ENCODE results near the gene JARID2.

Gene JARID2

GRCh38 chr6:15499125-15499524, 253.3 kb downstream of the JARID2 start:
- H3K27me3 ChIP-seq (ENCODE audit: control insufficient read depth in 5 of 5, insufficient read depth in 4 of 5, low read length in 5 of 5) = no peaks in the 10 kb centered on the region
- H3K4me3 ChIP-seq (ENCODE audit: low read depth in 1 of 5, low read length in 5 of 5) = no peak overlapping the region
- H3K9ac ChIP-seq (ENCODE audit: low read length in 5 of 5) = no peak overlapping the region
- no peak overlapping the region for H3K27ac ChIP-seq (ENCODE audit: low read depth, low read length)
- H3K36me3 ChIP-seq (ENCODE audit: control insufficient read depth in 5 of 5, insufficient read depth in 5 of 5, low read length in 5 of 5) = peaks cover 0 to 63% (median 37%) of the 10 kb centered on the region in 5 donors
- H3K4me1 ChIP-seq (ENCODE audit: control insufficient read depth in 5 of 5, insufficient read depth in 5 of 5, low read length in 5 of 5) = peaks cover 0 to 27% (median 22%) of the 10 kb centered on the region in 5 donors
- H3K9me3 ChIP-seq (ENCODE audit: control insufficient read depth in 5 of 5, low read length in 5 of 5) = no peaks in the 10 kb centered on the region

DNA sequence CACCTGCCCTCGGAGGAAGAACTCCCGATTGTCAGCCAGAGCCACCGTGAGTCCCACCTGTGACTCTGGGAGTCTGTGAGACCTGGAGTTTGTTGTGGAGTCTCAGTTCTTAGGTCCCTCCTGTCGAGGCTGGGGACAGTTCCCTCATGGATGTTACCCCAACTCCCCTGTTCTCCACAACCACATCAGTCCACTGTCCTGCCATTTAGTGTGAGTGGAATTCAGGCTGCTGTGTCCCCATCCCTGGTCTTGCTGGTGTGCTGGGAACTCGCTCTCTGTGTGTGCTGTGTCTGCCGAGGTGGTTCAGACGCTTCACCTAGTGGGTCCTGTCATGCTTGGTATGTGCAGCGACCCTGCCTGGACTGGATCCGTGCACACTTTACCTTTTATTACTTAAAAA, 253.7 kb downstream of the JARID2 start:
- Histone ChIP-seq H3K9ac (ENCODE audit: low read length in 5 of 5) (no peak overlapping the region), H3K27ac (ENCODE audit: low read depth, low read length) (no peak overlapping the region), H3K27me3 (ENCODE audit: control insufficient read depth in 5 of 5, insufficient read depth in 4 of 5, low read length in 5 of 5) (no peaks in the 10 kb centered on the region), H3K4me1 (ENCODE audit: control insufficient read depth in 5 of 5, insufficient read depth in 5 of 5, low read length in 5 of 5) (peaks cover 2 to 32% (median 27%) of the 10 kb centered on the region in 5 donors), H3K9me3 (ENCODE audit: control insufficient read depth in 5 of 5, low read length in 5 of 5) (no peaks in the 10 kb centered on the region), H3K36me3 (ENCODE audit: control insufficient read depth in 5 of 5, insufficient read depth in 5 of 5, low read length in 5 of 5) (peaks cover 0 to 63% (median 37%) of the 10 kb centered on the region in 5 donors), H3K4me3 (ENCODE audit: low read depth in 1 of 5, low read length in 5 of 5) (no peak overlapping the region)

GRCh38 chr6:15500078-15500740, 254.3 kb downstream of the JARID2 start:
- Histone ChIP-seq H3K9me3 (ENCODE audit: control insufficient read depth in 5 of 5, low read length in 5 of 5) (no peaks in the 10 kb centered on the region), H3K4me1 (ENCODE audit: control insufficient read depth in 5 of 5, insufficient read depth in 5 of 5, low read length in 5 of 5) (peaks cover 6 to 37% (median 31%) of the 10 kb centered on the region in 5 donors)

DNA sequence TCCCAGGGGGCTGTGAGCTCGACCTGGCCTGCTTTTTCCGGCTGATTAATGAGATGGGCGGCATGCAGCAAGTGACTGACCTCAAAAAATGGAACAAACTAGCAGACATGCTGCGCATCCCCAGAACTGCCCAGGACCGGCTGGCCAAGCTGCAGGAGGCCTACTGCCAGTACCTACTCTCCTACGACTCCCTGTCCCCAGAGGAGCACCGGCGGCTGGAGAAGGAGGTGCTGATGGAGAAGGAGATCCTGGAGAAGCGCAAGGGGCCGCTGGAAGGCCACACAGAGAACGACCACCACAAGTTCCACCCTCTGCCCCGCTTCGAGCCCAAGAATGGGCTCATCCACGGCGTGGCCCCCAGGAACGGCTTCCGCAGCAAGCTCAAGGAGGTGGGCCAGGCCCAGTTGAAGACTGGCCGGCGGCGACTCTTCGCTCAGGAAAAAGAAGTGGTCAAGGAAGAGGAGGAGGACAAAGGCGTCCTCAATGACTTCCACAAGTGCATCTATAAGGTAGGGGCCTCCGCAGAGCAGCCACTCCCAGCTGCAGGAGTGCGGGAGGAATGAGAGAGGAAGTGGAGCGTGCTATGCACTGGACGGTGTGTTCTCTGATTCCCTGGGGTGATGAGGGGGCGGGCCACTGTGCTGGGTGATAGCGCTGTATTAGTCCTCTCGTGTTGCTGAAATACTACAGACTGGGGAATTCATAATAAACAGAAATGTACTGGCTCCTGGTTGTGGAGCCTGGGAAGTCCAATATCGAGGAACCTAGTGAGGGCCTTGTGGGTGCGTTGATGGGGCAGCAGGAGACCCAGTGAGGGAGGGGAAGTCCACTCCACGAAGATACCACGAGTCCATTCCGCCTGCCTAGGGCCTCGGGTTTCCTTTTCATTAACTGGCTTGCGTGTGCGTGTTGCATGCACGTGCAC, 255.3 kb downstream of the JARID2 start:
- H3K4me1 ChIP-seq (ENCODE audit: control insufficient read depth in 5 of 5, insufficient read depth in 5 of 5, low read length in 5 of 5) = peaks cover 11 to 39% (median 35%) of the 10 kb centered on the region in 5 donors
- H3K36me3 ChIP-seq (ENCODE audit: control insufficient read depth in 5 of 5, insufficient read depth in 5 of 5, low read length in 5 of 5) = peaks cover 0 to 68% (median 36%) of the 10 kb centered on the region in 5 donors
- H3K4me3 ChIP-seq (ENCODE audit: low read depth in 1 of 5, low read length in 5 of 5) = no peak overlapping the region
- no peak overlapping the region for H3K9ac ChIP-seq (ENCODE audit: low read length in 5 of 5)
- no peaks in the 10 kb centered on the region for H3K9me3 ChIP-seq (ENCODE audit: control insufficient read depth in 5 of 5, low read length in 5 of 5)
- H3K27me3 ChIP-seq (ENCODE audit: control insufficient read depth in 5 of 5, insufficient read depth in 4 of 5, low read length in 5 of 5) = no peaks in the 10 kb centered on the region
- H3K27ac ChIP-seq (ENCODE audit: low read depth, low read length) = no peak overlapping the region

More at GRCh38 chr6:15500078-15500740, 254.3 kb downstream of the JARID2 start:
- Histone ChIP-seq H3K4me3 (ENCODE audit: low read depth in 1 of 5, low read length in 5 of 5) (no peak overlapping the region), H3K27ac (ENCODE audit: low read depth, low read length) (no peak overlapping the region), H3K36me3 (ENCODE audit: control insufficient read depth in 5 of 5, insufficient read depth in 5 of 5, low read length in 5 of 5) (peaks cover 0 to 65% (median 37%) of the 10 kb centered on the region in 5 donors), H3K9ac (ENCODE audit: low read length in 5 of 5) (no peak overlapping the region), H3K27me3 (ENCODE audit: control insufficient read depth in 5 of 5, insufficient read depth in 4 of 5, low read length in 5 of 5) (no peaks in the 10 kb centered on the region)

- H3K4me3 ChIP-seq (ENCODE audit: low read depth in 1 of 5, low read length in 5 of 5) = no peak overlapping the region
- no peaks in the 10 kb centered on the region for H3K9me3 ChIP-seq (ENCODE audit: control insufficient read depth in 5 of 5, low read length in 5 of 5)
- no peak overlapping the region for H3K9ac ChIP-seq (ENCODE audit: low read length in 5 of 5)
- H3K27ac ChIP-seq (ENCODE audit: low read depth, low read length) = no peak overlapping the region
- H3K36me3 ChIP-seq (ENCODE audit: control insufficient read depth in 5 of 5, insufficient read depth in 5 of 5, low read length in 5 of 5) = peaks cover 0 to 68% (median 35%) of the 10 kb centered on the region in 5 donors
- H3K4me1 ChIP-seq (ENCODE audit: control insufficient read depth in 5 of 5, insufficient read depth in 5 of 5, low read length in 5 of 5) = peaks cover 11 to 39% (median 37%) of the 10 kb centered on the region in 5 donors
- no peaks in the 10 kb centered on the region for H3K27me3 ChIP-seq (ENCODE audit: control insufficient read depth in 5 of 5, insufficient read depth in 4 of 5, low read length in 5 of 5)
These were observed 256.1 kb downstream of the JARID2 start for GRCh38 chr6:15501826-15502445.

DNA sequence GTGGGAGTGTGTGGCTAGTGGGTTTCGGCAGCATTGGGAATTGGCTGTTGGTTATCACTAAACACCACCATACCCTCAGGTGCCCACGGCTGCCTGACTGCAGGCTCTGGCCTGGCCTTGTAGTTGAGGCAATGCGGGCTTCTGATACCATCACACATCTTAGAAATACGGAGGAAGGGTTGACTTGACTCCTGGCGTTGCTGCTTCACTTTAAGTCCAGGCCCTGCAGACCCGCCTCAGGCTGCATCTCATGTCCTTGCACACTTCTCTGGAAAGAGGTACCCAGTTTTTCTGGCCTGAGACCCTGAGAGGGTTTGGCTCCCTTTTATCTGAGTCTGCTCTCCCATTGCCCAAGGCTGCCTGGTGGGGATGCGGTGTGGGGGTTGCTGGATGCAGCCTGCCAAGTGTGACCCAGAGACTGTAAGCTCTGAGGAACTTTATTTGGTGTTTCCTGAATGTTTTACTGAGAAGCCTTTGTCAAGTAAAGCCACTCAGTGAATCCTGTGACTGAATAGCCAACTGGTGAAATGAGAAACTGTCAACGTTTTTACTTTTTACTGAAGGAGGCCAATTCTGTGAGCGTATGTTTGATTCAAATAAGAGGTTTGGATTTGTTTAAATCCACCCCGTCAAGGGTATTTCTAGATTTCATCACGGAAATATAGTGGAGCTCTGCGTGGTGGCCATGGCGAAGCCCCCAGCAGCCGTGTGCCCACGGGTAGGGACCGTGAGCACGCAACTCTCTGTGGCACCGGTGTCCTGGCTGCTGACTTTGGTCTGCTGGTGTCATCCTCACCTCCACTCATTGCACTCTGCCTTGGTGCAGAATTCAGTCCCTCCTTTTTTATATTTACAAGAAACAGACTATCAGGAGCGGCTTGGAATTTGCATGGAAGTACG, 256.8 kb downstream of the JARID2 start:
- Histone ChIP-seq H3K4me1 (ENCODE audit: control insufficient read depth in 5 of 5, insufficient read depth in 5 of 5, low read length in 5 of 5) (peaks cover 11 to 39% (median 37%) of the 10 kb centered on the region in 5 donors), H3K9ac (ENCODE audit: low read length in 5 of 5) (no peak overlapping the region), H3K27me3 (ENCODE audit: control insufficient read depth in 5 of 5, insufficient read depth in 4 of 5, low read length in 5 of 5) (no peaks in the 10 kb centered on the region), H3K36me3 (ENCODE audit: control insufficient read depth in 5 of 5, insufficient read depth in 5 of 5, low read length in 5 of 5) (peaks cover 0 to 70% (median 39%) of the 10 kb centered on the region in 5 donors), H3K27ac (ENCODE audit: low read depth, low read length) (no peak overlapping the region), H3K4me3 (ENCODE audit: low read depth in 1 of 5, low read length in 5 of 5) (no peak overlapping the region), H3K9me3 (ENCODE audit: control insufficient read depth in 5 of 5, low read length in 5 of 5) (no peaks in the 10 kb centered on the region)

DNA sequence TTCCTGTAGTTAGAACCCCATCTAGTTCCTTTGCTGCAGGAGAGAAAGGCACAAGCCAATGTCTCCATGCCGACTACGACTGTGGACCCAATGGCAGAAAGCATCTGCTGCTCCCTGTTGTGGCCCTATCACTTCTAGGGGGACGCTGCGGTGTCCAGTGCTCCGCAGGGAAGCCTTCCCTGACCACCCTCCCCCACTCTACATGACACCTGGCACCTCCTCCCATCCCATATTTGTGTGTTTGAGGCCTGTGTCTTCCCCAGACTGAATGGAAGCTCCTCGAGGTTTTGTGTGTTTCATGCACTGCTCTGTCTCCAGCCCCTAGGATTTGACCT, 257.4 kb downstream of the JARID2 start:
- H3K9me3 ChIP-seq (ENCODE audit: control insufficient read depth in 5 of 5, low read length in 5 of 5) = no peaks in the 10 kb centered on the region

GRCh38 chr6:15504040-15504495, 258.2 kb downstream of the JARID2 start:
- peaks cover 0 to 73% (median 40%) of the 10 kb centered on the region in 5 donors for H3K36me3 ChIP-seq (ENCODE audit: control insufficient read depth in 5 of 5, insufficient read depth in 5 of 5, low read length in 5 of 5)
- H3K27me3 ChIP-seq (ENCODE audit: control insufficient read depth in 5 of 5, insufficient read depth in 4 of 5, low read length in 5 of 5) = no peaks in the 10 kb centered on the region
- no peak overlapping the region for H3K9ac ChIP-seq (ENCODE audit: low read length in 5 of 5)
- peak overlapping the region in 4 of 5 donors; percentile 37 to 56 (median 48) for H3K4me3 ChIP-seq (ENCODE audit: low read depth in 1 of 5, low read length in 5 of 5)
- H3K9me3 ChIP-seq (ENCODE audit: control insufficient read depth in 5 of 5, low read length in 5 of 5) = no peaks in the 10 kb centered on the region
- H3K4me1 ChIP-seq (ENCODE audit: control insufficient read depth in 5 of 5, insufficient read depth in 5 of 5, low read length in 5 of 5) = peaks cover 11 to 37% (median 35%) of the 10 kb centered on the region in 5 donors
- peak overlapping the region; percentile 54 for H3K27ac ChIP-seq (ENCODE audit: low read depth, low read length)

More for the DNA sequence above, 257.4 kb downstream of the JARID2 start:
- Histone ChIP-seq H3K4me1 (ENCODE audit: control insufficient read depth in 5 of 5, insufficient read depth in 5 of 5, low read length in 5 of 5) (peaks cover 11 to 39% (median 37%) of the 10 kb centered on the region in 5 donors), H3K36me3 (ENCODE audit: control insufficient read depth in 5 of 5, insufficient read depth in 5 of 5, low read length in 5 of 5) (peaks cover 0 to 72% (median 40%) of the 10 kb centered on the region in 5 donors), H3K27me3 (ENCODE audit: control insufficient read depth in 5 of 5, insufficient read depth in 4 of 5, low read length in 5 of 5) (no peaks in the 10 kb centered on the region), H3K9ac (ENCODE audit: low read length in 5 of 5) (no peak overlapping the region), H3K27ac (ENCODE audit: low read depth, low read length) (no peak overlapping the region), H3K4me3 (ENCODE audit: low read depth in 1 of 5, low read length in 5 of 5) (no peak overlapping the region)
